ENCODE data around the gene HSD17B7.
"Not testable (repeated sequence)": the region's sequence is repeated elsewhere in the genome, so short reads cannot be mapped to it uniquely, and the experiment has no call there.

The HSD17B7 gene, protein sequence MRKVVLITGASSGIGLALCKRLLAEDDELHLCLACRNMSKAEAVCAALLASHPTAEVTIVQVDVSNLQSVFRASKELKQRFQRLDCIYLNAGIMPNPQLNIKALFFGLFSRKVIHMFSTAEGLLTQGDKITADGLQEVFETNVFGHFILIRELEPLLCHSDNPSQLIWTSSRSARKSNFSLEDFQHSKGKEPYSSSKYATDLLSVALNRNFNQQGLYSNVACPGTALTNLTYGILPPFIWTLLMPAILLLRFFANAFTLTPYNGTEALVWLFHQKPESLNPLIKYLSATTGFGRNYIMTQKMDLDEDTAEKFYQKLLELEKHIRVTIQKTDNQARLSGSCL

GRCh38 chr1:162790303-162790984 is at the start of gene HSD17B7:
TSS of gene HSD17B7 (plus strand) at chr1:162790702. CDS start at chr1:162790801, 99 bp downstream.
- peak; percentile 23 for DNase-seq (ENCODE audit: low read depth)

- DNase-seq (ENCODE audit: low read depth), result no peak
Measured at GRCh38 chr1:162740755-162741154, 49.7 kb upstream of the HSD17B7 start.

DNA sequence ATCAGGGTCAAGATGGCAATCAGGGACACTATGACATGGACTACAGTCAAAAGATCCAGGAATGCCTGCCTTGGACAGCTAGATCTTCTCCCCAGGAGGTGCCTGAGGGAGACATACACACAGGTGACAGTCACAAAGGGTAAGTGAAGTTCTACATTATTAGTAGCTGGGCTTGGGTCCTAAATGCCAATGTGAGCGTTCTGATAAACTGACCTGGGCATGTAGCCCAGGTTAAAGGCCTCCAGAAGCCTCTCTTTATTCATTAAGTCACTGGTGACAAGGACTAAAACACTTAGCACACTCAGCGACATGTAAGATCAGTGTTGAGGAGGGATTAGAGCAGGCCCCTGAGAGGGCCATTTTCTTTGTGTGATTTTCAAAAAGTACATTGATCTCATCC is 48.9 kb upstream of the HSD17B7 start:
- DNase-seq (ENCODE audit: low read depth), result no peak

GRCh38 chr1:162746264-162746942 is 44.1 kb upstream of the HSD17B7 start:
- DNase-seq (ENCODE audit: low read depth), result not testable (repeated sequence)

- no peak for DNase-seq (ENCODE audit: low read depth)
Measured at GRCh38 chr1:162753001-162753658, 37.4 kb upstream of the HSD17B7 start.

DNA sequence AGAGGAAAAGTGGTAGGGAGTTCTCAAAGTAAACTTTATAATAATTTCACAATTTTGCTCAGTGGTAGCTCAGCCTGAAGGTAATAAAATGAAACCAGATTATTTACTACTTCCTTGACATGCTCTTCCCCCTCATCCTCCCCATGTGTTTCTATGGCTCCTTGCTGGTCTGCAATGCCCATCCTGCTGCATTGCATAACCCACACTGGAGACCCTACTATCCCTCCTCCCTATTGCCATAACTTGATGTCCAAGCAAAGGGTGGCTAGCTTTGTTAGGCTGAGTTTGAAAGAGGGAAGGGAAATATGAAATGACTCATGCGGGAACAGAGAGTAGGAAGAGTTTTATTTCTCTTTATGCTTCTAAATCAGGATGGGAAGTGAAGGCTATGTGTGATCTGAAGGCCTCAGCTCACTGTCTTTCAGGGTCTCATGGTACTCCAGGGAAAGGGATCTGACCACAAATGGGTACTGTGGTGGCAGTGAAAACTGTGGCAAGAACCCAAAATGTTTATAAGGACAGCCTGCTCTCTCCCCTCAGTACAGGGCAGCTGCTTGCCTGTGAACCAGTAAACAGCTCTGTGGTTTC is 36.4 kb upstream of the HSD17B7 start:
- no peak for DNase-seq (ENCODE audit: low read depth)

DNA sequence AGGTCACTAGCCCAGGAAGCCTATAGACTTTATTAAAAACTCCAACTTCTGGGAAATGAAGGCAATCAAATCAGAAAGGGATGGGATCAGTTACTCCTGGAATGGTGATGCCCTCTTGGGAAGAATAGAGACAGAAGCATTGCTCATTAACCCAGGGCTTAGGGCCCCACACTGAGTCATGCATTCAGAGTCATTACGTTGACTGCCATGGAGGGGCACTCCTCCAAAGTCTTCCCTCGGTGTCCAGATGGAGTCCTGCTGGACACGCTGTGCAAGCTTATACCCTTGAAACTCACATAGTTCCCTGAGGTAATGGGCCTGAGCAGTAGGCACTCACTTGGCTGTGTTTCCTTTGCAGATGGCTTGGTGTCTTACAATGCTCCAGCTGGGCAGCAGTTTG is 35.2 kb upstream of the HSD17B7 start:
- DNase-seq (ENCODE audit: low read depth), result no peak

DNA sequence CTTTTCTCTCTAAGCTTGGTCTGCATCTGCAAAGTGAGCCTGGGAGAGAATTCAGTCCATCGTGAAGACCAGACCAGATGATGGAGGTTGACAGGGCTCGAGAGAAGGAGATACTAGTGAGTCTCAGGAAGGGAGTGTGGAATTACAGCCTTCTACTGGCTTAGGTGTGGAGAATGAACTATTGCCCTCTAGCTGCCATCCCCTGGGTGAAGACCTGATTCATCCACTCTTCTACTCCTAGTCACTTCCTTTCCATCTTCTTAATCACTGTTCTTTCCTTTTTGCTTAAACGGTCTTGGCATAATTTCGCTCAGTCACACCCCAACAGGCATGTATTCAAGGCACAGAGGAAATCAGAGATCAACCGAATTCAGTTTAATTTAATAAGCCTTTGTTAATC is 34.0 kb upstream of the HSD17B7 start:
- DNase-seq (ENCODE audit: low read depth), result no peak

DNA sequence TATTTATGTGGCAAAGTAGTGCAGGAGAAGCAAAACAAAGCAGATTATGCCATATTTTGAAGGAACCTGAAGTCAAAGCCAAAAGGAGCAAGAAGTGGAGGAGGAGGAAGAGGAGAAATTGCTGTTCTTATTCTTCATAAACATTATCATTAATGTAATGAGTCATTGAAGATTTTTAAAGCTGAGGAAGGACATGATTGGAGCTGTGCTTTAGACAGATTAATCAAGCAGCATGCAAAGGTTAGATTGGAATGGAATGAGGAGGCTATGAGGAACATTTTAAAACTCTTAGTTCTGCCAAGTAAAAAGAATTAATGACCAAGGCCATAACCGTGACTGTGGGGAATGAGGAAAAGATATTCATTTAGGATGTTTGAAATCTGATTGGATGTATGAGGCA is 33.0 kb upstream of the HSD17B7 start:
- no peak for DNase-seq (ENCODE audit: low read depth)

DNA sequence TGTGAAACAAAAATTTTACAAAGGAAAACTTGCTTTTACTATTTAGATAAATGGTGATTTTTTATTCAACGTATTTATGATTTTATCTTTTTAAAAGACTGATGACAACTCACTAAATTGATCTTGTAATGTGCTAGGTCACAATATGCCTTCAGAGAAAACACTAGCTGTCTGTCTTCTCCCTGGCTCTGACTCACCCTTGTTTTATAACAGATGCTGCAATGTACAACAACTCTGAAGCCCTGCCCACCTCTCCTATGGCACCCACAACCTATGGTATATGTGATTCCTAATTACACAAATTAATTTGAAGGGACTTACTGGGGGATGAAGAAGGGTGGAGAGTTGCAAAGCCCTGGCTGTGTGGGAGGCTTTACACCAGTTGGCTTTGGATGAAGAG is 24.7 kb upstream of the HSD17B7 start:
- no peak for DNase-seq (ENCODE audit: low read depth)

DNA sequence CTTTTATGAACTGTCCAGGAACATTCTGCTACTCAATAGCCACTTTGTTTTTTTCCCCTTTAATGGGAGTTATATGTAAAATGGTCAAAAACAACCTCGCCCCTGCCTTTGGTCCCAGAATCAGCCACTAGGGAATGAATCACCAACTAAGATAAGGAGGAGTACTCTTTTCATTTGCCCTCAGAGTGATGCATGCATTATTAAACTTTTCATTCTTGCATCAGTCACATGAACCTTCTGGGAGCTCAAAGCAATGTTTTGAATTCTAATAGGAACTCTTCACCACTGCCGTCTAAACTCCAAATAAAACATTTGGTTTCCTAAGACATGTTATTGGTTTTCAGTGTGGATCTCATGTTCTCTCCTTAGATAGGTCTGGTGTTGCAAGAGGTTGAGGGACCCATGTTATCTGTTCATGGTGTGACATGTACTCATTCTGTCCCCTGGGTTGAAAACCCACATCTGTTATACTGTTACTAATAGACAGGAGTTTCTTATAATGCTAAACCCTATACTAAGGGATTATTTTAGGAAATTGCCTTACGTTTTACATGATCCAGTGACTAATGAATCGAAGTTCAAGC is 17.8 kb upstream of the HSD17B7 start:
- DNase-seq (ENCODE audit: low read depth), result no peak

GRCh38 chr1:162774007-162774406 is 16.5 kb upstream of the HSD17B7 start:
- DNase-seq (ENCODE audit: low read depth), result no peak

GRCh38 chr1:162779043-162779442 is 11.5 kb upstream of the HSD17B7 start:
- DNase-seq (ENCODE audit: low read depth), result no peak

DNA sequence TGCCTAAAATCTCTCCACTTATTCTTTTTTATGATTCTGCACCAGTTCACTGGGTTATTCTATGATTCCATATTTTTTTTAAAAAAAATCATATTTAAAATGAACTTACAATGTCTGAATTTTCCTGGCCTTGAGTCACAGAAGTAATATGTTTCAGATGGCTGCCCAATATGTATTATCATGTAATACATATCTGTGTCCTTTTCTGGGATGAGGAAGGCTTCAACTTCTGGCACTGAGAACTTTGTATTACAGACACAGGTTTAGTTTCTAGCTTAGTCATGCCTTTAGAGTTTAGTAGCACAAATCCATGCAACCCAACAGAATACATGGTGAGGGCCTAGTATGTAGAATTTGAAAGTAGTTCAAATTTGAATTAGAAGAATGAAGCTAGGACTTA is 7.8 kb upstream of the HSD17B7 start:
- DNase-seq (ENCODE audit: low read depth), result no peak

- DNase-seq (ENCODE audit: low read depth), result not testable (repeated sequence)
Measured at GRCh38 chr1:162784926-162785325, 5.6 kb upstream of the HSD17B7 start.

- not testable (repeated sequence) for DNase-seq (ENCODE audit: low read depth)
Measured at GRCh38 chr1:162788783-162789182, 1.7 kb upstream of the HSD17B7 start.

DNA sequence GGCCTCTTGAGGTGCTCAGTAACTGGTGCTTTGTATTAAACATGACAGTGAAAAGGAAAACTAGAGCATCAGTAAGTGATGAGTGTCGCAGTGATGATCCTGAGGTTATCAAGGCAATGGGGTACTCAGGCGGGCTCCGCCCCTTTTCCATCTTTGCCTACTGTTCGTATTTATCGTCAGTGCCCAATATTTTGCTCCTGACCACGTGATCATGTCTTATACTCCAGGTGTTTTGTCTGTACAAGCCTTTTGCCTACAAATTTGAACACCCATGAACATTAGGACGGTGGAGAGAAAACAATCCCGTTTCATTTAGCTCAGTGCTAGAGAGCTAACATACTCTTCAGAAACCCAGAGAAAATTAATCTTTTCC is 469 bp downstream of the HSD17B7 start:
- DNase-seq (ENCODE audit: low read depth), result not testable (repeated sequence)

- not testable (repeated sequence) for DNase-seq (ENCODE audit: low read depth)
Measured at GRCh38 chr1:162794284-162794683, 3.8 kb downstream of the HSD17B7 start.

DNA sequence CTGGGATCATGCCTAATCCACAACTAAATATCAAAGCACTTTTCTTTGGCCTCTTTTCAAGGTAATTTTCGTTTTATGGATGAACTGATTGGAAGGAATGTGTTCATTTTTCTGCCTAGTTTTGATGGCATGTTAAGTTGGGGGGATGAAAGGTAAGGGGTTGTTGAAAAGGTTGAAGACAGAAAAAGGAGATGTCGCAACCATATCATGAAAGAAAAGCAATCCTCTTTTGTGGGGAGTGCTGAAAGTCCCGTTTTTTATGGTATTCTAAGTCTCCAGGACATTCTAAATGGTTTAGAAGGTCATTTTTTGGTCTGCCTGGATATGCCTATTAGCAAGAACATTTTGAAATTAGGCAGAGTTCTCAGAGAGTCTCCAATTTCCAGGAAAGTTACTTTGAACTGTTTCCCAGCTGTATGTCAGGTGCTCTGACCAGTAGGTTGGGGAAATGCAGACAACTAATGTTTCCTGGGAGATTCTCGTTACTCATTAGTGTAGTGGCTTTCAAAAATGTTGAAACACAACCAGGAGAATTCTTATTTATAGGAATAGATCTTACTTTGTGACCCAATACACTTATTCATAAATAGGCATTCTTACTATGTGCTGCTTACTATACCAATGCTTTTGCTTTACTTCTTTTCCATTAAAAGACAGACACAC is 6.2 kb downstream of the HSD17B7 start:
- not testable (repeated sequence) for DNase-seq (ENCODE audit: low read depth)

- not testable (repeated sequence) for DNase-seq (ENCODE audit: low read depth)
Measured at GRCh38 chr1:162799995-162800830, 9.7 kb downstream of the HSD17B7 start.
